GM19438 (cell line): ENCODE measurements around the gene ZNHIT1.

Experiments
- ATAC-seq: cut with Tn5 transposase; IDR thresholded peaks from one replicate; pipeline ENCODE4 v1.9.1; 2021; ENCODE audit warnings: low read depth; ENCODE audit not compliant: unreplicated experiment

The ZNHIT1 gene

GRCh38 chr7:101216001-101216859 is 1.7 kb upstream of the ZNHIT1 start:
- no peak for ATAC-seq

GRCh38 chr7:101216860-101217387 is 1.0 kb upstream of the ZNHIT1 start:
- peak; percentile 18 for ATAC-seq

- peak; percentile 20 for ATAC-seq
These were observed 516 bp downstream of the ZNHIT1 start for GRCh38 chr7:101218236-101219125.

GRCh38 chr7:101220295-101220694 is 2.3 kb downstream of the ZNHIT1 start:
- no peak for ATAC-seq

GRCh38 chr7:101222275-101222830 is 4.4 kb downstream of the ZNHIT1 start:
- ATAC-seq: no peak

- no peak for ATAC-seq
These were observed 5.6 kb downstream of the ZNHIT1 start for GRCh38 chr7:101223528-101223927.

- ATAC-seq: no peak
These were observed 7.7 kb downstream of the ZNHIT1 start for GRCh38 chr7:101225650-101226049.

- ATAC-seq: no peak
These were observed 8.8 kb downstream of the ZNHIT1 start for GRCh38 chr7:101226721-101227120.

- no peak for ATAC-seq
These were observed 13.7 kb downstream of the ZNHIT1 start for GRCh38 chr7:101231644-101232043.

GRCh38 chr7:101232141-101232850 is 14.3 kb downstream of the ZNHIT1 start:
- ATAC-seq: no peak

- ATAC-seq: no peak
These were observed 16.1 kb downstream of the ZNHIT1 start for GRCh38 chr7:101233907-101234547.

GRCh38 chr7:101234636-101235035 is 16.7 kb downstream of the ZNHIT1 start:
- ATAC-seq: no peak

- ATAC-seq: no peak
These were observed 17.1 kb downstream of the ZNHIT1 start for GRCh38 chr7:101235050-101235449.

GRCh38 chr7:101235522-101235921 is 17.6 kb downstream of the ZNHIT1 start:
- ATAC-seq: no peak

- ATAC-seq: no peak
These were observed 18.4 kb downstream of the ZNHIT1 start for GRCh38 chr7:101236292-101236835.

- ATAC-seq: no peak
These were observed 19.5 kb downstream of the ZNHIT1 start, which contains the start of gene CLDN15 for GRCh38 chr7:101237206-101238067. CLDN15 (minus strand) TSS chr7:101237802; CDS start chr7:101237581, 221 bp downstream.

GRCh38 chr7:101238226-101239182 is 20.5 kb downstream of the ZNHIT1 start:
- ATAC-seq: no peak
